ENCODE measurements around the gene CACTIN. TPM values are rescaled to one million over a fixed set of nuclear protein-coding genes. Genes with fewer than 3 reads are reported as not detected.
"Not testable (repeated sequence)": the region's sequence is repeated elsewhere in the genome, so short reads cannot be mapped to it uniquely, and the experiment has no call there.

CACTIN gene
- total RNA-seq, 4 donors from 2014 or later: 14.4 to 31.1 (median 22.5) TPM

- DNase-seq (ENCODE audit: low spot score): no peak
- no peak for ATAC-seq (ENCODE audit: low FRiP score)
- no peak for TF ChIP-seq CTCF (IDR thresholded peaks at IDR 0.05)
Measured at GRCh38 chr19:3570606-3571011, 56.0 kb downstream of the CACTIN start.

DNA sequence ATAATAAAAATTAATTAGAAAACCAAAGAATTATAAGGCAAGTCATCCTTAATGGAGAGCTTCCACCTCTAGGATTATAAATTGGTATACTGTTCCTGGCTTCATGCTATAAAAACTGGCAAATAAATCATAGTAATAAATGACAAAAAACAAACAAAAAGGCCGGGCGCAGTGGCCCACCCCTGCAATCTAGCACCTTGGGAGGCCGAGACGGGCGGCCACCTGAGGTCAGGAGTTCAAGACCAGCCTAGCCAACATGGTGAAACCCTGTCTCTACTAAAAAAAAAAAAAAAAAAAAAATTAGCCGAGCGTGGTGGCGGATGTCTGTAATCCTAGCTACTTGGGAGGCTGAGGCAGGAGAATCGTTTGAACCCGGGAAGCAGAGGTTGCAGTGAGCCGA lies 56.5 kb downstream of the CACTIN start:
- not testable (repeated sequence) for ATAC-seq (ENCODE audit: low FRiP score); DNase-seq (ENCODE audit: low spot score)

DNA sequence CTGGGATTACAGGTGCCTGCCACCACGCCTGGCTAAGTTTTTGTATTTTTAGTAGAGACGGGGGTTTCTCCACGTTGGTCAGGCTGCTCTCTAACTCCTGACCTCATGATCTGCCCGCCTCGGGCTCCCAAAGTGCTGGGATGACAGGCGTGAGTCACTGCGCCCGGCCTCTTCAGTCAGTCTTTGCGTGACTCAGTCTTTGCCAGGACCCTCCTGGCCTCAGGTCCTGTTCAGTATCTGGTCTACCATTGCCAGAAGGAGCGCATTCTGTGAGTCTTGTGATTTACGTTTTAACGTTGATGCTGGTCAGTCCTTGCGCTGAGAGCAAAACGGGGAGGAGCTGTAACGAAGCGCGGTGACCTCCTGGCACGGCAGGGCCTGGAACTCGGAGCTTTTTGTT lies 61.5 kb downstream of the CACTIN start:
- DNase-seq (ENCODE audit: low spot score) (no peak), ATAC-seq (ENCODE audit: low FRiP score) (no peak)
- TF ChIP-seq CTCF (IDR thresholded peaks at IDR 0.05): no peak

DNA sequence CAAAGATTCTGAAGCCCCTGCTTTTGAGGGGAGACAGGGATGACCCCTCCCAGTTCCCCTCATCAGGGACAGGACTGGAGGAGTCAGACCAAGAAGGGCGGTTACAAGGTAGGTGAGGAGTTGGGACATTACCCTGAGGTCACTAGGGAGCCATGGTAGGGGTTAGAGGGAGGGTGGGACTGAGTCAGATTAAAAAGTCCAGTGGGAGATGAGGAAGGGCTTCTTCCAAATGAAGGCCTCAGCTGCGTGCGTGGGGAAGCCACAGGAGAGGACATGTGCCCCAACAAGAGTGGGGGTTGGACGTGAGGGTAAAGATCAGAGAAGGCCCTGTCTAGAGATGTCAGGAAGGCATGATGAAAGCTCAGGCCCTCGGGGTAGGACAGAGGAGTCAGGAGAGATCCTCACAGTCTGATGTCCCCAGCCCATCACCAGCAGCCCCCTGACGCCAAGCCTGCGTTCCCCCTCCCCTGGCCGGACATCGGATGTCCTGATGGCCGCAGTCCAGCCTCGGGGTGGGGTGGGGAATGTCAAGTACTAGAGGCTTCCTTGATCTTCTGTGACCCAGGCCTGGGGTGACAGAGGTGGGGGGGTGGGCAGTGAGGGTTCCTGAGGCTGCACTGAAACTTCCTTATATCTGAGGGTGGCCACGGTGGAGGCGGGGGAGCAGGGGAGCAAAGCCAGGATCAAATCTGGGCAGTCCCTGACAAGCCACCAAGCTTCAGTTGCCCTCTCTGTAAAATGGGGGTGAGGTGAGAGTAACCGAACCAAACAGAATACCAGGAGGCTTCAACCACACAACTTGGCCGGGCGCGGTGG lies 62.7 kb downstream of the CACTIN start:
- ATAC-seq (ENCODE audit: low FRiP score) (no peak), DNase-seq (ENCODE audit: low spot score) (no peak)
- TF ChIP-seq CTCF (IDR thresholded peaks at IDR 0.05): no peak

Small RNA genes lying within 50 kb of the gene (small RNA-seq; reads per million reads assigned to genes)
- gene AC005786.1: not detected

Other genes starting within 250 kb of the CACTIN start
- not detected for gene SMIM24, start 146.3 kb downstream of the CACTIN start, total RNA-seq
- gene SMIM44, start 143.3 kb downstream of the CACTIN start, total RNA-seq: not detected
- 10 to 100 TPM; 11.7 to 28.1 (median 13.0) TPM for gene DOHH, start 126.1 kb downstream of the CACTIN start, total RNA-seq
- 10 to 100 TPM; 10.0 to 33.1 (median 15.3) TPM for gene FZR1, start 120.5 kb downstream of the CACTIN start, total RNA-seq
- 1 to 10 TPM in 1 of 4 donors, not detected in 3; 1.4 TPM for gene TEKTIP1, start 87.6 kb downstream of the CACTIN start, total RNA-seq
- gene MFSD12, start 69.2 kb downstream of the CACTIN start, total RNA-seq: 100 to 1,000 TPM in 1 of 4 donors, 10 to 100 TPM in 3; 27.7 to 127 (median 53.3) TPM
- gene HMG20B, start 53.8 kb downstream of the CACTIN start, total RNA-seq: 10 to 100 TPM; 60.4 to 95.8 (median 66.5) TPM
- gene GIPC3, start 41.3 kb downstream of the CACTIN start, total RNA-seq: 1 to 10 TPM in 2 of 4 donors, under 1 TPM in 2; 0.56 to 3.0 (median 1.0) TPM
- 1 to 10 TPM in 2 of 4 donors, under 1 TPM in 2; 0.65 to 1.8 (median 1.1) TPM for gene TBXA2R, start 19.9 kb downstream of the CACTIN start, total RNA-seq
- 10 to 100 TPM; 16.1 to 21.1 (median 17.4) TPM for gene PIP5K1C, start 73.7 kb upstream of the CACTIN start, total RNA-seq
- 1 to 10 TPM in 1 of 4 donors, under 1 TPM in 2, not detected in 1; 0.60 to 1.2 (median 0.88) TPM for gene TJP3, start 81.6 kb upstream of the CACTIN start, total RNA-seq
- gene APBA3, start 134.9 kb upstream of the CACTIN start, total RNA-seq: 10 to 100 TPM; 13.5 to 24.1 (median 18.7) TPM
- 10 to 100 TPM; 52.4 to 76.3 (median 68.0) TPM for gene MRPL54, start 135.9 kb upstream of the CACTIN start, total RNA-seq
- gene RAX2, start 145.4 kb upstream of the CACTIN start, total RNA-seq: under 1 TPM in 1 of 4 donors, not detected in 3; 0.19 TPM
- gene MATK, start 159.6 kb upstream of the CACTIN start, total RNA-seq: 10 to 100 TPM in 1 of 4 donors, 1 to 10 TPM in 2, under 1 TPM in 1; 0.74 to 29.3 (median 3.3) TPM
- under 1 TPM in 1 of 4 donors, not detected in 3; 0.12 TPM for gene ZFR2, start 242.2 kb upstream of the CACTIN start, total RNA-seq

Data from omental fat pad (tissue), 4 donors.